Gastroesophageal sphincter (tissue), 3 donors: ENCODE results near the gene NKD2.

ENCODE experiments used
- POLR2A ChIP-seq, 2 donors: fragments of 450-650 bp; IDR thresholded peaks; one replicate each; pipeline ENCODE4 v1.6.1; 2017; ENCODE audit warnings: antibody characterized with exemption in 2 of 2, mild to moderate bottlenecking in 2 of 2, moderate library complexity in 1 of 2
- POLR2AphosphoS5 ChIP-seq: sonication (generic); formaldehyde crosslinking; IDR thresholded peaks from one replicate; pipeline ENCODE4 v1.6.1; 2017; ENCODE audit warnings: antibody characterized with exemption
- TF ChIP-seq, protein P1 (sequence below), 4 experiments: fragments of 200-600 bp in 2 of 4; fragments of 450-650 bp in 2 of 4; sonication (generic) in 1 of 4; IDR thresholded peaks; one replicate each; pipeline ENCODE4 v1.5.1; 2017 to 2019; ENCODE audit warnings: antibody characterized with exemption in 4 of 4, mild to moderate bottlenecking in 2 of 4, moderate library complexity in 2 of 4

DNA sequence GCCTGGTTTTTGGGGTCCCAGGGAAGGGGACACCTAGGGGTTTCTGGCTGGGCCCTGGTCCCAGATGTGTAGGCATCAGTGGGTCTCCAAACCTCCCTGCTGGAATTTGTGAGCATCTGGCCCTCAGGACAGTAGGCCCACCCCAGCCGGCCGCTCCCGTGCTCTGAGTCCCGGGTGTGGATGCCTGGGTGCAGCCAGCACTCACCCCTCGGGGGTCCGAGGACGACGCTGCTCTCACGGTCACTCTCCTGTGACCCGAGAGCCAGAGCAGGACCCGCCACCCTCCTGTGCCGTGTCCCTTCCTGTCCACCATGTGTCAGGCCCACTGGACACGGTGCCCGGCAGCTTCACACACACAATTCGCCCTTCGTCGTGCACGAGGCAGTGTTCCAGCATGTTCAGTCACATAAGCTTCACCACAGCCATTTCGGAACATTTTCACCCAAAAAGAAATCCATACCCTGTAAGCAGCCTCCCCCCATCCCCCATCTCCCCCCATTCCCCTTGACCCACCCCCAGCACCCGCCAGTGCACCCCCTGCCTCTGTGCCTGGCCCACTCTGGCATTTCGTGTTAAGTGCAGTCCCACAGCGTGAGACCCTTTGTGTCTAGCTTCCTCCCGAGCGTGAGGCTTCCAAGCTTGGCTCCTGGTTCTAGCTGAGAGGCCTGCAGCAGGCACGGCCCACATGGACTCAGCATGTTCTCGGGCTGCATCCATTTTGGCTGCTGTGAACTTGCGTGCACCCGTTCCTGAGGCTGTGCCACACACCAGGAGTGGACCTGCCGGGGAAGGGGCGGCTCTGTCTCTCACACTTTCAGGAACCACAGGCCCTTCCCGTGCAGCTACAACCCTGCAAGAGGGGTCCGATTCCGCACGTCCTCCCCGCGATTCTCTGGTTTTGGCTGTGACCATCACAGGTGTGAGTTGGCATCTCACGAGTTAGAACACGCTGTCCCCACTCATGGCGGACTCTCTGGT is 40.5 kb downstream of the NKD2 start:
- TF ChIP-seq, protein P1, sequence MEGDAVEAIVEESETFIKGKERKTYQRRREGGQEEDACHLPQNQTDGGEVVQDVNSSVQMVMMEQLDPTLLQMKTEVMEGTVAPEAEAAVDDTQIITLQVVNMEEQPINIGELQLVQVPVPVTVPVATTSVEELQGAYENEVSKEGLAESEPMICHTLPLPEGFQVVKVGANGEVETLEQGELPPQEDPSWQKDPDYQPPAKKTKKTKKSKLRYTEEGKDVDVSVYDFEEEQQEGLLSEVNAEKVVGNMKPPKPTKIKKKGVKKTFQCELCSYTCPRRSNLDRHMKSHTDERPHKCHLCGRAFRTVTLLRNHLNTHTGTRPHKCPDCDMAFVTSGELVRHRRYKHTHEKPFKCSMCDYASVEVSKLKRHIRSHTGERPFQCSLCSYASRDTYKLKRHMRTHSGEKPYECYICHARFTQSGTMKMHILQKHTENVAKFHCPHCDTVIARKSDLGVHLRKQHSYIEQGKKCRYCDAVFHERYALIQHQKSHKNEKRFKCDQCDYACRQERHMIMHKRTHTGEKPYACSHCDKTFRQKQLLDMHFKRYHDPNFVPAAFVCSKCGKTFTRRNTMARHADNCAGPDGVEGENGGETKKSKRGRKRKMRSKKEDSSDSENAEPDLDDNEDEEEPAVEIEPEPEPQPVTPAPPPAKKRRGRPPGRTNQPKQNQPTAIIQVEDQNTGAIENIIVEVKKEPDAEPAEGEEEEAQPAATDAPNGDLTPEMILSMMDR (IDR thresholded peaks at IDR 0.05) = no peak
- TF ChIP-seq POLR2A (IDR thresholded peaks at IDR 0.05) = no peak
- no peak for TF ChIP-seq POLR2AphosphoS5
